Measurements from ENCODE around the gene HOXA10. TPM values are rescaled to one million over a fixed set of nuclear protein-coding genes. Genes with fewer than 3 reads are reported as not detected.
A peak's percentile ranks its signal among the peaks of the same experiment; 100 is the strongest.

Gene HOXA10
- total RNA-seq, 1 experiment from 2014 or later, result 26.4 TPM

DNA sequence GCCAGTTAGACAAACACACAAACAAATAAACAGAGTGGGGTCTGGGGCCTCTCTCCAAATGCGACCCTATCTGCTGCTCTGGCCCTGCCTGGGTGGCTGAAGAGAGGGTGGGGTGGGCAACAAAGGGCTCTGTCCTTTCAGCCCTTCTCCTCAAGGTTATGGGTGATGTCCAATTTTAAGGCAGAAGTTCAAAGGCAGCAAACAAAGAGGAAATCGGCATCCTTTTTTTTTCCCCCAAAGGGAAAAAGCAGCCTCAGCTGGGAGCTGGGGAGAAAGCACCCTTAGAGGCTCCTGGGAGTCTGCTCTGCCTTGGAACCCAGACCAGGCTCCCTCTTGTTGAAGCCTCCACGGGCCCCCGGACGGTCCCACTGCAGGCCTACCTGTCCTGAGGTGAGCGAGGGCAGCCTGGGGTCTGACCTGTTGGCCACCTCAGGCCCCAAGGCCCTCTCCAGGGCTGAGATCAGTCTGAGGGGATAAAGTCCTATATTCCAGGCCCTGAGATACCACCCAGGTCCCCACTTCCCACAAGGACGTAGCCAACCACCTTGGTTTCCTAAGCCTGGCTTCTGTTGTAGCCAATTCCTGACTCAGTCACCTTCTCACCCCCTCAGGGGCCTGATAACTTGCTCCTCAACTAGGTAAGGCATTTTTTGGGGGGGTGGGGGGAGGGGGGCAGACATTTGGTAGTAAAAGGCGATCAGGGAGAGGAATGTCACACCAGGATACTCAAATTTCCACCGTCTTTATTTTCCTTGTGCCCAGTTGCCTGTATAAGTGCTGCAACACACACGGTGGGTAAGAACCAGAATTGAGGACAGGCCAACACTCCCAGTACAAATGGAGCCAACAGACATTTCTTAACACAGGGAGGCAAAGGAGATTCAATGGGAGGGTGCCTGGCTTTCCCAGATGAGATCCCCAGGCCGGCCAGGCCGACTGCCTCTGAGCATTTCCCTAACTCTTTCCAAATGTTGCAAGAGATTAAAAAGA is 6.6 kb upstream of the HOXA10 start:
- no peak for DNase-seq (ENCODE audit: low spot score)

DNA sequence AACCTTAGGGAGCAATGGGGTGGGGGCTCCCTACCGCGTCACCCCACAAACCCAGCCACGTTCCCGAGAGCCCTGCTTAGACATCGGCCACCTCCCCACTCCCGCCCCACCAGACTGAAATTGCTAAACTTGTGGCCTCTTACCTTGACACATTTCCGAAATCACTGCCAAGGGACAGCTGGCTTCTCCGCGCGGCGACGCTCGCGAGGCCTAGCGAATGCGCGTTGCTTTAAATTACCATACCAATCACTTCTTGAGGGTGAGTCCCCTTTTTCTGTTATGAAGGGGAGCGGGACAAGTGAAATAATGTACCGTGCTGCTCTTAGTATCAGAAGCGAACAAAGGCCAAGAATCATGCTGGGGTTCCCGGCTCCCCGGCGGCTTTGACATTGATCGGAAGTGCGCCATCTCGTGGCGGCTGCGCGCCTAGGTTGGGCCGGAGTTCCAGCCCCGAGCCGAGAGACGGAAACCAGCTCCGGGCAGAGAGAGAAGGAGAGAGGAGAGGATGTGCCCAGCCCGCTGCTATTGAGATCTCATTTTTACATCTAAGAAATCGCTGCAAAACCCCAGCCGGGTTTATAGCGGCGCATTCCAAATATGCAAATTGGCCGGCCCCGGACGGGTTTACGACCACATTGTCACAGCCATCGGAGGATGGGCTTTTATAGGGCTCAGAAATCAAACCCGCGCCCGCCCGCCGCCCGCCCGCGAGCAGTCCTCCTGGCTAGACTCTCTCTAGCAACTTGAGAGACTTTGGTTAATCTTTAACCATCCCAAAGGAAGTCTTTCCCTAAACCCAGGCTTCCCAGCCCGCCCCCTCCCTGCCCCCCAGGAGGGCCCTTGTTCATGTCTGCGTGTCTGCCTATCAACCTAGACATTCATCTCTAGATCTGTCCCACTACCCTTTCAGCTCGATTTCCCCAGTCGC is 5.6 kb upstream of the HOXA10 start:
- DNase-seq (ENCODE audit: low spot score), result no peak

DNA sequence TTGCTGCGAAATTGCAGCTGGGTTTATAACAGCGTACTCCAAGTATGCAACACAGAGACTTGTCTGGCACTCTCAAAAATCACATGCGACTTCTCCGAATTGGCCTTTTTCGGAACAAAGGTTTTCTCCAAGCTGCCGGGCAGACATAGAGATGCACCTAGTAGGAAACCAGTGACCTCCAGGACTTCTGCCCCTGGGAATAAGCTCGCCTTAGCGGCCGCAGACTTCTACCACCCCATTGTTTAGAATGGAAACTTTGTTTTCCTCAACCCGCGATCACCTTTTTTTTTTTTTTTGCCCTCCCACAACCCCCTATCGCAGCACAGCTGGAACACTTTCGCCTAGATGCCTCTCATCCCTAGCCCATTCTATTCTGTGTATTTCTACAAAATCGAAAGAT is 4.9 kb upstream of the HOXA10 start:
- no peak for DNase-seq (ENCODE audit: low spot score)

DNA sequence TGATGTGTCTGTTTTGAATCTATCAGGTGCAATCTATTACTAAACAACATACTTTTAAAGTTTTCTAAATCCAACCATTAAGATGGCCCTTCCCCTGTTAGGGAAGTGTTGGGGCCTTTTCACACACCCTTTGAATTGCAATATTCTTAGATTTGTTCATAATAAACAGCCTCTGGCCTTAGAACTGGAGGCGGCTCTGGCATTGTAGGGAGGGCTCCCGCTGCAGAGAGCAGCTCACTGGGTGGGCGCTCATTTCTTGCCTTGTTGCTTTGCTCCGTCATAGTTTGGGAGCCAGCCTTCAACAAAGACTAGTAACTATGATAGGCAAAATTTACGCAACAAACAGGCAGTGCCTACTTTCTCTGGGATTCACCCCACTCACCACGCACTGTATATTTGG is 4.2 kb upstream of the HOXA10 start:
- no peak for DNase-seq (ENCODE audit: low spot score)

DNA sequence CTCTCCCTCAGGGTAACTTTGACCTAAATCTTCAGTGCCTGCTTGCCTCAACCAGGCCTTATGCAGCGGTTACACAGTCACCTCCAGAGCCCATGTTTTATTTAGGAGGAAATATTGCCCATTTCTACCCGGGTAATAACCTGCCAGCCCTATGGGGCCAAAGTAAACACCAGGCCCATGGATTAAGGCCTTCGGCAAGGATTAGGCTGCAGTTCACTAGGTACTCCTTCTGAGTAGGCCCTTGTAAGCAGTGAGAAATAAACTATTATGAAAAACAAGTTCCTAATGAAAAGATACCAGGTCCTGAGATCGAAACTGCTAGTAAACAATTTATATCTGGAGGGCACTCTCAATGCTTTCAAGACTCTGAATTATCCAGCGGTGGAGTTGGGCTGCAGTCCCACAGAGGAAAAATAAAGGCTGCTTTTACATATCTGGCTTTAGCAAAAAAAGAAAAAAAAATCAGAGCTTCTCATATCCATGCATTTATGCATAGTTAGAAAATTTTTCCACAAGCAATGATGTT is 3.7 kb upstream of the HOXA10 start:
- no peak for DNase-seq (ENCODE audit: low spot score)

DNA sequence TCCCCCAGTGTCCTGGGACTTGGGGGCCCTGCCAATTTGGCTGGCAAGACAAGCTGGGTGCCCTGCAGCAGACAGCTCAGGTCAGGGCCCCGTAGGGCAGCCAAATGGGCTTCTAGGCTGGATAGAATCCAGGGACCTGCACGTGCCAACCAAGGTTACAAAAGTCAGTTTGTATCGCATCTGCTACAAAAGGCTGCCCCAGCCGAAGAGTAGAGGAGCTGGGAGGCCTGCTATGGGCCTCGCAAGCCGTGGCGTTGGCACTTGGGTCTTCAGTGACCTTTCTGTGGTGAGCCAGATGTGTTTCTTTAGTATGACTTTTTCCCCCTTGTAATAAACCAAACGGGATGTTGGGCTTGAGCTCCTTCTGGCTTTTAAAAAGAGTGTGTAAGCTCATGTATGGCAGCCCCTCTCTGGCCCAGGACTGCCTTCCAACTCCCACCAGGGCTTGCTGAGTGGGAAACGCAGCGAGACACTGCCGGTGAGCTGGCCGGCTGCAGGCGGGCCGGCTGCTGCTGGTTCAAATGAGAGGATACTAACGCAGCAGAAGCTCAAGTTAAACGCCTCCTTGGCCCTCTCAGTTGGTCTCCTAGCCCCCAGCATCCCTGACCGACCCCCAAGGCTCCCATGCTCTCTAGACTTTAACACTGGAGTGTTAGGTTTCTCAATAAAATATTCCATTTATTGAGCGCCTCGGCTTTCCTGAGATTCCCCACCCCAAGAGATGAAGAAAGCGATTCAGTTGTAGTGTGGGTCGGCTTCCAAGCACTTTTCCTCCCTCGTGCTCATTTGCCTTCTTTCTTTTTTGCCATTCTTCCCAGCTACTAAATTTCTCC is 3.1 kb upstream of the HOXA10 start:
- no peak for DNase-seq (ENCODE audit: low spot score)

DNA sequence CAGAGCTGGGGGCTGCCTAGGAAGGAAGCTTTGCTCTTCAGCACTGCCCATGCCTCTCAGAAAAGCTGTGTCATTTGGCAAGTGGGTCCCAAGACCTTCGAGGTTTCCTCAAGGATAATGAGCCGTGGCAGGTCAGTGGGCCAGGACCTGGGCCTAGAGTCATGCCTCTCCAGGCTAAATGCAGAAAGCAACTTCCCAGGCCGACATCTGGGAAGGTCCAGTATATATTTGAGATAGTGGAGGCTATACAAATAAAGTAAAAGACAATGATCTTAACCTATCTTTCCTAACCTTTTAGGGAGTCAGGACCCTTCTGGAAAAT is 2.4 kb upstream of the HOXA10 start:
- no peak for DNase-seq (ENCODE audit: low spot score)

DNA sequence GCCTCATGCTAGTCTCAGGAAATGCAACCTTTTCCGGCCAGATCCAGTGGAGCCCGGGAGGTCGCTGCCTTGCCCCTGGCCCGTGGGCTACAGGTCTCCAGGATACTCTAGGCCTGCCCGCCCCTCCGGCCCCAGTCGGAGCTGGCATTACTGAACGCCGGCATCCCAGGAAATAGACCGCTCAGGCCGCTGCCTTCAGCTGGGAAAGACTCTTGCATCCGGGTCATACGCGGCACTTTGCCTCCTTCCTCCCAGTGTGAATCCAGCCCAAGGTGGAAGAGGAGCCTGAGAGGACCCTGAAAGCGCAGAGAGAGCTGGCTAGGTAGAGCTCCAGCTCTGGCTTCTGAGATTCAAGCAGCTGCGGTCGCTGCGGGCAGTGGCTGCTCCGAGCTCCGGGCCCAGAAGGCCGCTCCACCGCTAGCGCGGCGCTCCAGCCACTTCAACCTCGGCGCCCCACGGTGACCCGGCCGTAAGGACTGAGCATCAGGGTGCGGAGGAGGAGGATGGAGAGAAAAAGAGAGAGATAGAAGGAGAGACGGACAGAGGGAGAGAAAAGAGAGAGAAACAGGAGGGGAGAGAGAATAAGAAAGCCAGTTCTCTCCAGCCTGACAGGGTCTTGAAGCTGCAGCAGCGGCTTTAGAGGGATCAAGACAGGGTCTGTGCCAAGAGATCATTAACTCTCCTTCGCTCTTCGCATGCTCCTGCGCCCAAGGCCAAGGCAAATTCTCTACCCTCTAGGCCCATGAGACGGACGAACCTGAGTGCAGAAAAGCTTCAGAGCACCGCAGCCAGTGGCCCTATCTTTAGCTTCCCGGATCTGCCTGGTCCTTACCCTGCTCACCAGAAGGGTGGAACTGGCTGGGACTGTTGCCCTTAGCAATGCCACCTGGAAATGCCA is 1.8 kb upstream of the HOXA10 start:
- DNase-seq (ENCODE audit: low spot score), result no peak

DNA sequence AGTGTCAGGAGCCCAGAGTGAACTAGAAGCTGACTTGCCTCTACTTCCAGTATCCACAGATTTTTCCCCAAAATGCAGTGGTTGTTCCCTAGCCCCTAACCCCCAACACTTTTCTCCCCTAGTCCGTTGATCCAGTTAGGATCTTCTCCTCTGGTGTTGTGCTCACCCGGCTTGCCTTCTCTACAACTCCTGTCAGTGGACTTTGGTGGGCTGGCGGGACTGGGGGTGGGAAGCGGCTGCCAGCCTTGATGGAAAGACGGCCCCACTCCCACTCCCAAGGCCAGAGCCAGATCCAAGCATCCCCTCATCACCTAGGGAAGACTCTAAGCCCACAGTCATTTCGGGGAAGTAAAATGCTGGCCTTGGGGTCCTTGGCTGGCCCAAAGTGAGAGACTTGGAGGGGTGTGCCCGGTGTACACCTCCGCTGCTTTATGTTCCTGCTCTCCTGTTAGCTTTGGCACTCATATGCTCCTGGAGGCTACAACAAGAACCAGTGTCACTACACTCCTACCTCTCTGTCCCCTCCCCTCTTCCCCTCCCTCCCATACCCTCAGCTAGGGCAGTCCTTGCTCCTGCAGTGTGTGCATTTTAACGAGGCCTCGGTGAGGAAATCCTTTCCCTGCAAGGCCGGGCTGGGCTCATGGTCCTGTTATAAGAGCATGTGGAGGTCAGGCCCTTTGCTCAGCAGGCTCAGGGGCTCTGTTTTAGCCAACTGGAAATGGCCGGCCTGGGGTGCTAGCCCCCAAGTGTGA is 930 bp upstream of the HOXA10 start:
- no peak for DNase-seq (ENCODE audit: low spot score)

DNA sequence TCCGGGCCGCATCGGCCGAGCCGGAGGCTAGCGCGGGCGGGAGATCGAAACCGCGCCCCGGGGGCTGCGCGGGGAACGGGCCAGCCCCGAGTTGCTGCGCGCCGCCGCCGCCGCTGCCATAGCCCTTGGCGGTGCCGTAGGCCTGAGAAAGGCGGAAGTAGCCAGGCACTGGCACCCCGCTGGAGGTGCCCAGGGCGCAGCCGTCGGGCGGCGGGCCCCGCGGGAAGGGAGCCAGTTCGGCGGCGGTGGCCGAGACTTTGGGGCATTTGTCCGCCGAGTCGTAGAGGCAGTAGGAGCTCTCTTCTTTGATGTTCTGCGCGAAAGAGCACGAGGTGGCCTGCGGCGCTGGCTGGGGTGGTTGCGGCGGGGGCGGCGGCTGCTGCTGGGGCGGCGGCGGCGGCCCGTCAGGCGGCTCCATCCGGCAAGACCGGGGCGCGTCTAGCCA is 587 bp downstream of the HOXA10 start:
- no peak for DNase-seq (ENCODE audit: low spot score)

DNA sequence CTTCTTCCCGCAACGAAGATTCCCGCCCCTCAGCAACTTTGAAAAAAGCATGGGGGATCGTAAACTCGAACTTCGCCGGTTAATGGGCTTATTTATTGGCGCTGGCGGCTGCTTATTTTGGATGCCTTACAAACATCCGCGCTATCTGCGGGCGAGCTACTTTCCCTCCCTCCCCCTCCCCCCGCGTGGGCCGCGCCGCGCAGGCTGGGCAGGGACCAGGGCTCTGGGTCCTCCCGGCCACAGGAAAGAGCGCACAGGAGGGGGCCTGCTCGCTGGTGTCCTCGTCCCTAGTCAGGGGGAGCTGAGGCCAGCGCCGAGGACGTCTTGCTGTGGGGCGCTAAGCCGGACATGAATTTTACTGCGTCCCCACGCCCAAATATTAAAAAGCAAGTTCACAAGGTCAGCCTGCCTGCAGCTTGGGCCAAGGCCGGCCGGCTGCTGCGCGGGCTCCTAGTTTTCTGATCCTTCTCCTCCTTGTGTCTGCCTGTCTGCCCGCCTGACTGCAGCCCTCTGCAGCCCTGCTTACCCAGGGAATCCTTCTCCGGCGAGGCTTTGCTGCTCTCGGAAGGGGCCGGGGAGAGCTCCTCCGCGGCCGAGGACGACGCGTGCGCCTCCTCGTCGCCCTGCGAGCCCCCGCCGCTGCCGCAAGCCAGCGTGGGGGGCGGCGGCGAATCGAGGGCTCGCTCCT is 1.2 kb downstream of the HOXA10 start:
- DNase-seq (ENCODE audit: low spot score), result peak; percentile 77

DNA sequence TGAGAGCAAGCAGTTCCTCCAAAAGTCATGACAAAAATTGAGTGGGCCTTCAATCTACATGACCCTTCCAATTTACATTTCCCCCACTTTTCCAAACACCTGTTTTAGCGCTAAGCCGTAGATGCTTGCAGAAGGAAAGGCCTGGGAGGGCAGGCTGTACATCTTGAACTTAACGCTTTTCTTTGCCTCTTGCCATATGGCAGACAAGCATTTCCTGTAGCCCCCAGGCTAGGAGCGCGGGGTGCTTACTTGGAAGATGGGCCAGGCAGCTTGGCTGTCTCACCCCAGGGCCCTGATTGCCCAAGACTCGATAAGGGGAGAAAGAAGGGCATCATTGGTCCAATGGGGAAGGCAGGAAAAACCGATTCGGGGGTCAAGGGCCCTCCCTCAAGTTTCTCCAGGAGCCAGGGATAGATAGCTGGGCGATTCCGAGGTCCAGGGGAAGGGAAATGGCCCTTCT is 1.8 kb downstream of the HOXA10 start:
- DNase-seq (ENCODE audit: low spot score), result peak; percentile 61

DNA sequence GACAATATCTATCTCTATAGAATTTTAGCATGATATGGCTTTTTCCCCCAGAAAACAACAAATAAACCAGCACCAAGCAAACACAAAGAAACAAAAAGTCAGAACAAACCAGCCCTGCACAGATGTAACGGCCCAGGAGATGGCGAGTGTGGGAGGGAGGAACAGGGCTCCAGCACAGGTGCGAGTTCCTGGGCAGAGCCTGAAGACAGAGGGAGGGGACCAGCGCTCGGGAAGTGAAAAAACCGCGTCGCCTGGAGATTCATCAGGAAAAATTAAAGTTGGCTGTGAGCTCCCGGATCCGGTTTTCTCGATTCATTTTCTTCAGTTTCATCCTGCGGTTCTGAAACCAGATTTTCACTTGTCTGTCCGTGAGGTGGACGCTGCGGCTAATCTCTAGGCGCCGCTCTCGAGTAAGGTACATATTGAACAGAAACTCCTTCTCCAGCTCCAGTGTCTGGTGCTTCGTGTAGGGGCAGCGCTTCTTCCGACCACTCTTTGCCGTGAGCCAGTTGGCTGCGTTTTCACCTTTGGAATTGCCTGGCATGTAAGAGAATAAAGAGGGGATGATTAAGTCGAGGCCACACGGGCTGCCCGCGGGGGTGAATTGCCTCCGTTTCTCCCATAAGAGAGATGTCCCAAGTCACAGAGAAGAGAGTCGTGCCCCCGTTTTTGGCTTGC is 2.3 kb downstream of the HOXA10 start:
- DNase-seq (ENCODE audit: low spot score), result no peak

DNA sequence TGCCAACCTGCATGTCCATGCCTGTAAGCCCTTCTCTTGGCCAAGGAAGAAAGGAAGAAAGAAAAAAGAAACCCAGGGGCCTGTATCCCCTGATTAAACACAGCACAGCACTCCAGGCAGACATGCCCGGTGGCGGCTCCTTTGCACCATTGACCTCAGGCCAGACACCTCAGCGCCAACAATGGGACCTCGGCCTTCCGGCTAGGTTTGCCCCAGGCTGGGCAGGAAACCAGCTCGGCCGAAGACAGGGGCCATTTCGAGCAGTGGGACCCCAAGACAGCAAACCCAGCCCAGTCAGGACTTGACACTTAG is 2.8 kb downstream of the HOXA10 start:
- no peak for DNase-seq (ENCODE audit: low spot score)

DNA sequence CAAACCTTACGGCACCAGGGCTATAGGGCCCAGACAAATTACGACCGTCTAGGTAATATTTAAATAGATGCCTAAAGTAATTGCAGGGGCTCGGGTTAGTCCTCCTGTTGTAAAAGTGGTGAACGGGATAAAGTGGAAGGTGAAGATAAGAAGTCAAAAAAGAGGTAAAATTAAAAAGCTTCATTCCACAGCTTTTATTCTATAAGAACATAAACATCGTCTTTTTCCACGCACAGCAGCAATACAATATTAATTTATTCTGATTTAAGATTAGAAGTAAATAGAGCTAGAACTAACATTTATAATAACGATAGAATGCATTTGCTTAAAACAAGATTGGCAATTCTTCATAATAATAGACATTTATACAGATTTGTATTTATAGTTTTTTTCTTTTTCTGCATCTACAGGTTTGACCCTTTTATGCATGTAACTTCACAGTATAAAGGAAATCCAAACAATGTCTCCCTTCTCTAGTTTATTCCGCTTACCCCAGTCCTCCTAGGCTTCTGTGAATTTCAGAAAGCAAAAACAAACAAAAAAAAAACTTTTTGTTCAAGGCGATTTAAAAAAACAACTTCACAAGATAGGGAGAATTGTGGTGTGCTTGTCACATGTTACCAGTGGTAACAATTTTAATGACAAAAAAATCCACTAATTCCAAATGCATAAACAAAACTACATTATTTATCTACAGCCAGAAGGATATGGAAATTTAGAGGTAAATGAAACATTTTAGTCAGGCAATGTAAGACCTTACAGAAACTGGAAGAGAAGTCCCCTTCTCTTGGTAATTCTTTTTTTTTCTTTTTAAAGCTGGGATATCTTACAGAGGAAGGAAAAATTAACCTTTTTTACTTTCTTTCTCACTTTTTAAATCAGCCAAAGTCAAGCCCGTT is 3.4 kb downstream of the HOXA10 start:
- DNase-seq (ENCODE audit: low spot score), result no peak

DNA sequence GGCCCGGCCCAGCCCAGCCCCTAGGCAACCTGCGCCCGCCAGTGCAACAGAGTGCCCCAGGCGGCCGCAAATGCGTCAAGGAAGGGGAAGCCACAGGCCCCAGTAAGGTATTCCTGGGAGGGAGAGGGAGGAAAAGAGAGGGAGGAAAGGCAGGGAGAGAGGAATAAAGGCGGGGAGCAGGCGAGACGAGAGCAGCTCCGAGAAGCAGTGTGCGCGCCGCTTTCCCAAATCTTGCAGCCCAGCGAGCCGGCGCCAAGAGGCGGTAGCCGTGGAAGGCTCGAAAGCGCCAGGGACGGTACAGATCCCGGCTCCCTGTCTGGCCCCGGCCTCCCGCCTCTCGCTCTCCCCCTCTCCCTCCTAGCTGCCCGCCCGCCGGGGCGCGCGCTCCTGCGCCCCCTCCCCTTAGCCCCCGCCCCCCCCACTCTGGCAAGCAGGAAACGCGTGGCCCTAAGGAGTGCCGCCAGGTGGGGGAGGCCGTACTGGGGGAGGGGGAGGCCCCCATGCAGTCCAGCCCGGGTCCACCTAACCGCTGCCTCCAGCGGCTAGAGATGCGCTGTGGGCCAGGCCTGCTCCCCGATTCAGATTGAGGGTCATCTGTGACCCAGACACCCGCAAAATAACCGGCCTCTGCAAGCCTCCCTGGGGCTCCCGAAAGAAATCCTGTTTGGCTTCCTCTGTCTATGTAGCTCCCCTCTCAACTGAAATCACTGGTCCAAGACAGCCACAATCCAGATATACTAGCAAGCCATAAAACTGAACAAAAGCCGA is 4.3 kb downstream of the HOXA10 start:
- peak; percentile 68 for DNase-seq (ENCODE audit: low spot score)

Measured in A172 (cell line).